PC-9 (cell line): Measurements from ENCODE around the gene SLC39A9. TPM values are rescaled to one million over a fixed set of nuclear protein-coding genes. Genes with fewer than 3 reads are reported as not detected.

ENCODE experiments used
- BruUV-seq: library from RNA; stranded (reverse); fragments of 400-500 nt; replicated peaks from 2 replicates; lab custom pipeline; 2021; lab: Mats Ljungman, UMichigan
- CTCF ChIA-PET: fragments of 300-600 bp; sonication (Branson Sonifier 250); formaldehyde crosslinking; loops from one replicate; lab custom pipeline; 2022; ENCODE audit warnings: antibody characterized with exemption; lab: Charles Lee
- POLR2A ChIA-PET: fragments of 300-600 bp; sonication (Branson Sonifier 250); formaldehyde crosslinking; loops from one replicate; lab custom pipeline; 2022; ENCODE audit warnings: antibody characterized with exemption; ENCODE audit not compliant: unreplicated experiment; lab: Charles Lee
- DNase-seq, 2 experiments: peaks; one replicate each; pipeline versions ENCODE4 v3.0.0 to v3.0.0-alpha.2; 2015 to 2022; ENCODE audit warnings: mixed read lengths in 1 of 2
- H2AFZ ChIP-seq: fragments of 200-600 bp; sonication (generic); 2 replicates; pipeline ENCODE4 v1.8.1; 2017; ENCODE audit warnings: antibody characterized with exemption
- H3F3A ChIP-seq: fragments of 200-600 bp; sonication (generic); 2 replicates; pipeline ENCODE4 v1.8.1; 2017; ENCODE audit warnings: antibody characterized with exemption, mild to moderate bottlenecking, low read depth; ENCODE audit not compliant: insufficient read depth
- H3K27ac ChIP-seq: fragments of 200-600 bp; sonication (generic); 2 replicates; pipeline ENCODE4 v1.6.1; 2016; ENCODE audit warnings: mixed run types
- H3K27me3 ChIP-seq: fragments of 200-600 bp; sonication (generic); 2 replicates; pipeline ENCODE4 v1.6.1; 2016; ENCODE audit warnings: low read depth, mixed run types; ENCODE audit not compliant: insufficient read depth
- H3K36me3 ChIP-seq: fragments of 200-600 bp; sonication (generic); 2 replicates; pipeline ENCODE4 v1.6.1; 2016; ENCODE audit warnings: low read depth, mixed run types
- H3K4me1 ChIP-seq: fragments of 200-600 bp; sonication (generic); replicated peaks from 2 replicates; pipeline ENCODE4 v1.6.1; 2016; ENCODE audit warnings: mixed run types; ENCODE audit not compliant: insufficient read depth
- H3K4me2 ChIP-seq: fragments of 200-600 bp; sonication (generic); 2 replicates; pipeline ENCODE4 v1.6.1; 2017; ENCODE audit warnings: mixed run types
- H3K4me3 ChIP-seq: fragments of 200-600 bp; sonication (generic); 2 replicates; pipeline ENCODE4 v1.6.1; 2016; ENCODE audit warnings: mixed run types
- H3K79me2 ChIP-seq: fragments of 200-600 bp; sonication (generic); 2 replicates; pipeline ENCODE4 v1.6.1; 2017; ENCODE audit warnings: low read depth, mixed run types
- H3K9me2 ChIP-seq: fragments of 200-600 bp; sonication (generic); 2 replicates; pipeline ENCODE4 v1.8.1; 2017; ENCODE audit warnings: mild to moderate bottlenecking; ENCODE audit not compliant: insufficient read depth
- H3K9me3 ChIP-seq: fragments of 200-600 bp; sonication (generic); 2 replicates; pipeline ENCODE4 v1.8.1; 2016; ENCODE audit warnings: low read depth; ENCODE audit not compliant: insufficient read depth
- H4K20me1 ChIP-seq: fragments of 200-600 bp; sonication (generic); 2 replicates; pipeline ENCODE4 v1.8.1; 2017; ENCODE audit not compliant: insufficient read depth
- EZH2 ChIP-seq: fragments of 200-600 bp; sonication (generic); IDR thresholded peaks from 2 replicates; pipeline ENCODE4 v1.8.0; 2017; ENCODE audit warnings: antibody characterized with exemption, low read depth
- intact Hi-C: fragments of 100-400 bp; cut with micrococcal nuclease; formaldehyde crosslinking; loops from one replicate; pipeline ENCODE4 v1.10.0; 2022; ENCODE audit not compliant: unreplicated experiment
- total RNA-seq: library from RNA; stranded (reverse); gene quantifications from 2 replicates; pipeline ENCODE4 v1.2.3, GENCODE V29; 2021
- TF ChIP-seq, protein P1 (sequence below): fragments of 200-600 bp; sonication (generic); conservative IDR thresholded peaks from 2 replicates; pipeline ENCODE4 v1.6.1; 2017; ENCODE audit warnings: mixed run types, antibody characterized with exemption, mild to moderate bottlenecking, moderate library complexity

Gene SLC39A9
- total RNA-seq, 1 experiment from 2014 or later: 95.1 TPM

DNA sequence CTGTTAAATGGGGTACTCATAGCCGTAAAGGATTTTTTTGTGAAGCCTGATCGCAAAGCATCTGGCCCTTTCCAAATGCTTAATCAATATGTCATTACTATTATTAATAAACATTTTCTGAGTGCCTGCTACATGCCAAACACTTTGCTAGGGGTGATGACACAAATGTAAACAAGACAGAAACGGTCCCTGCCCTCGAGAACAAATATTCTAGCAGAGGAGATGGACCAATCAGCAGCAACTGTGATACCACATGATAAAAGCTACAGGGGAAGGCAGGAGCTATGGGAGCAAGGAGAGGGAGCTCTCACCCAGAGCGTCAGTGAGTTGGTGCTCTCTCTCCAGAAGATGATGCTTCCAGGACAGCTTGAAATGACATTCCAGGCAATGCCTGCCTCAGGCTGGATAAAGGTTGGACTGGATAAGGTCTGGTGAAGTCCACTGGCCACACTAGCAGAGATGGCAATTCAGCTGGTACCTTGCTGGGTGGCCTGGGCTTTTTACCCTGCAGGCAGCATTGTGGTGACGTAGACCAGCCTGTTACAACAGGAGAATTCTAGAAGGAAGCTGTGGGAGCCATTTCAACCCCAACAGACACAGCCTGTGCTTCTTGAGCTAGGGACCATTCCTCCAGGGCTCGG lies 41.5 kb upstream of the SLC39A9 start:
- Histone ChIP-seq H3K9me3 (no peaks in the 10 kb centered on the region), H3K36me3 (no peaks in the 10 kb centered on the region), H3K4me3 (no peak overlapping the region), H3K27me3 (no peaks in the 10 kb centered on the region), H3K27ac (no peak overlapping the region), H2AFZ (no peak overlapping the region), H3K9me2 (no peaks in the 10 kb centered on the region), H4K20me1 (no peaks in the 10 kb centered on the region), H3F3A (no peaks in the 10 kb centered on the region), H3K4me1 (no peaks in the 10 kb centered on the region), H3K4me2 (no peak overlapping the region), H3K79me2 (no peaks in the 10 kb centered on the region)
- no TSS peak for BruUV-seq
- POLR2A ChIA-PET: interaction anchor here (0.6 kb wide), 1 partner anchor 41 kb away, joined by 6 read pairs; the partner anchor contains the start of gene ERH
- no peak for DNase-seq
- TF ChIP-seq, protein P1, sequence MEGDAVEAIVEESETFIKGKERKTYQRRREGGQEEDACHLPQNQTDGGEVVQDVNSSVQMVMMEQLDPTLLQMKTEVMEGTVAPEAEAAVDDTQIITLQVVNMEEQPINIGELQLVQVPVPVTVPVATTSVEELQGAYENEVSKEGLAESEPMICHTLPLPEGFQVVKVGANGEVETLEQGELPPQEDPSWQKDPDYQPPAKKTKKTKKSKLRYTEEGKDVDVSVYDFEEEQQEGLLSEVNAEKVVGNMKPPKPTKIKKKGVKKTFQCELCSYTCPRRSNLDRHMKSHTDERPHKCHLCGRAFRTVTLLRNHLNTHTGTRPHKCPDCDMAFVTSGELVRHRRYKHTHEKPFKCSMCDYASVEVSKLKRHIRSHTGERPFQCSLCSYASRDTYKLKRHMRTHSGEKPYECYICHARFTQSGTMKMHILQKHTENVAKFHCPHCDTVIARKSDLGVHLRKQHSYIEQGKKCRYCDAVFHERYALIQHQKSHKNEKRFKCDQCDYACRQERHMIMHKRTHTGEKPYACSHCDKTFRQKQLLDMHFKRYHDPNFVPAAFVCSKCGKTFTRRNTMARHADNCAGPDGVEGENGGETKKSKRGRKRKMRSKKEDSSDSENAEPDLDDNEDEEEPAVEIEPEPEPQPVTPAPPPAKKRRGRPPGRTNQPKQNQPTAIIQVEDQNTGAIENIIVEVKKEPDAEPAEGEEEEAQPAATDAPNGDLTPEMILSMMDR: no peak
- TF ChIP-seq EZH2: no peak
- intact Hi-C loops: no loop called here
- CTCF ChIA-PET: no interaction called here

DNA sequence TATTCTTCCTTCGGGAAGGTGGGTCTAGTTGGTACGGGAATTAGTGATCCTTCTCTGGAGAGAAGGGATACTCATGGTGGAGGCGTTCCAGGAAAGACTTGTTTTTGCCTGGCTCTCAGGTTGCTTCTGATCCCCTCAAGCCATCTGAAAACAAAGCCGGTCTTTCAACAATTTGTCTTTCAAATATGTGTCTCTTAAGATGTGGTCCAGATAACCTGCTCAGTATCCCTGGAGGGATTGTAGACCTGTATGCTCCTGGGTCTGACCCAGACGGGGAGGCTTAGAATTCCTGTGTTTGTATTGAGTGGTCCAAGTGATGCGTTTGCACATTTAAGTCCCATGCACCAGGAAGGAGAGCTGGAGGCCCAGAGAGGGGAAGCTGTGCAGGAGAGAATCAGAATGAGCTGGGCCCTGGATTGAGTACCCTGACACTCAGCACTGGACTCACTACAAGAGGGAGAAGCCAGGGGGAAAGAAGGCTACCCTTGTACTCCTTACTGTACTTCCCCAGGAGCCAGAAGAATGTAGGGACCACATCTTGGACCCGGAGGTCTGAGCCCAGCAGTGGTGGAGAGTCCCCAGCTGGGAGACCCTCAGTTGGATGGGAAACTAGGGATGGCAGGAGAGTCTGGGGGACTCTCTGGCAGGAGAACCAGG lies 40.8 kb upstream of the SLC39A9 start:
- DNase-seq: no peak
- H3K27ac ChIP-seq: no peak overlapping the region
- ChIA-PET CTCF (no interaction called here), POLR2A (interaction anchor here (0.6 kb wide), 1 partner anchor 40 kb away, joined by 6 read pairs; the partner anchor contains the start of gene ERH)
- H3K27me3 ChIP-seq: no peaks in the 10 kb centered on the region
- TF ChIP-seq, protein P1: no peak
- no peak for TF ChIP-seq EZH2
- BruUV-seq: no TSS peak
- no peaks in the 10 kb centered on the region for H3K4me1 ChIP-seq
- no peak overlapping the region for H3K4me3 ChIP-seq
- no peaks in the 10 kb centered on the region for H3F3A ChIP-seq
- intact Hi-C loops: no loop called here
- H2AFZ ChIP-seq: no peak overlapping the region
- H3K36me3 ChIP-seq: no peaks in the 10 kb centered on the region
- H3K9me2 ChIP-seq: no peaks in the 10 kb centered on the region
- no peaks in the 10 kb centered on the region for H3K9me3 ChIP-seq
- H3K79me2 ChIP-seq: no peaks in the 10 kb centered on the region
- H4K20me1 ChIP-seq: no peaks in the 10 kb centered on the region
- no peak overlapping the region for H3K4me2 ChIP-seq

DNA sequence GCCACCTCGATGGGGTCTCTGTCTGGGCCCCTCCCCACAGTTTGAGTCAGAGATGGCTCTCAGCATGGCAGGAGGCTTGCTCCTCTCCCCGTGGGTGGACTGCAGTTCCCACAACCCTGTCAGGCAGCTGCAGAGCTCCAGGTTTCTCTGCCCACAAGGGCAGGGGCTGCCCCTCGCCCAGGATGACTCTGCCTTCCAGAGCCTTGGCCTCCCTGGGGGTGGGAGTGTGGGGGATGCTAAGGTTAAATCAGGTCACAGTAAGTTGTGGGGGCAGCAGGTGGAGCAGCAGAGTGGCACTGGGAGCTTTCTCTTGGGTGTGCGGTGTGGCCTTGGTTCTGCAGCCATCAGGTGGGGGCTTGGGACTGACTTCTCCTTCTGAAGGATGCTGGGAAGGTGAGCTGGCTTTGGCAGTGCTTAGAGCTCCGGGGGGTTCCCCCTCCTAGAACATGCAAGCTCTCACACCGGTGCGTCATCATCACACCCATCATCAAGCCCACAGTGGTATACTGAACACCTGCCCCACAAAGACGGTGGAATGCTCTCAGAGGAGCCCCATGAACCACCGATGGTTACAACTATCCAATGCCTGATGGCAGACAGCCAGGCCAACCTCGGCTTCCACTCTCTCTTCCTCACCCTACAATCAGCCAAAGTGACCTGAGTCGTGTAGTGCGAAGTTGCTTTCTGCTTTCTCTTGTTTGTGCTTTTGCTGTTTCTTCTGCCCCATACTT lies 40.1 kb upstream of the SLC39A9 start:
- H4K20me1 ChIP-seq: no peaks in the 10 kb centered on the region
- H3K9me2 ChIP-seq: no peaks in the 10 kb centered on the region
- H3K4me1 ChIP-seq: no peaks in the 10 kb centered on the region
- H3K4me2 ChIP-seq: no peak overlapping the region
- H3K27ac ChIP-seq: no peak overlapping the region
- H3K36me3 ChIP-seq: no peaks in the 10 kb centered on the region
- H3F3A ChIP-seq: no peaks in the 10 kb centered on the region
- ChIA-PET CTCF (no interaction called here), POLR2A (no interaction called here)
- DNase-seq: no peak
- TF ChIP-seq, protein P1: no peak
- no peak for TF ChIP-seq EZH2
- intact Hi-C loops: no loop called here
- H3K9me3 ChIP-seq: no peaks in the 10 kb centered on the region
- no TSS peak for BruUV-seq
- no peaks in the 10 kb centered on the region for H3K79me2 ChIP-seq
- no peaks in the 10 kb centered on the region for H3K27me3 ChIP-seq
- no peak overlapping the region for H3K4me3 ChIP-seq
- H2AFZ ChIP-seq: no peak overlapping the region
